ENCODE data around the gene ENOX1. TPM values are rescaled to one million over a fixed set of nuclear protein-coding genes. Genes with fewer than 3 reads are reported as not detected.

The ENOX1 gene
- total RNA-seq, 1 experiment from 2014 or later: 0.95 TPM

DNA sequence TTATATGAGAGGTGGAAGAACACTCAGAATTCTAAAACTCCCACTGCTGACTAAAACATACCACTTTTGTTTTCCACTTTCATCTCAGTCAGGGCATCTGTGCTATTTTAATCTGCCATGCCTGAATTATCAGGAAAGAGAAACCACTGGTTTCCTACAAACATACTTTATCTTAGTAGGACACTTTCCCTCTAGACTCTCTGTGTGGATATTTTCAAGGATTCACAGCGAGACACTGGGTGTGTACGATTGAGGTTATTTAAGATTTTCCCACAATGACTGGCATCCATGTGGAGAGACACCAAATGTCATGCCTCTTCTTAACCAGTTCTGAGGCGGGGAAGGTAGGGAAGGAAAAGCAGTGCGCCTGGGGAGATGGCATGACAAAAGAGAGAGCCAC lies 212.2 kb downstream of the ENOX1 start:
- no peaks in the 10 kb centered on the region for H3K9me2 ChIP-seq (replicated peaks; ENCODE audit: low read length)
- H3K27me3 ChIP-seq (ENCODE audit: low read length): no peaks in the 10 kb centered on the region
- H3K79me2 ChIP-seq (ENCODE audit: low read length): no peaks in the 10 kb centered on the region
- no peak overlapping the region for H2AFZ ChIP-seq (ENCODE audit: low read length)
- H3K4me3 ChIP-seq (ENCODE audit: low read length): no peak overlapping the region
- BruUV-seq (replicated peaks): no TSS peak
- ATAC-seq (no peak), DNase-seq (no peak)
- H3K4me1 ChIP-seq (ENCODE audit: insufficient read depth, low read length): peaks cover 18% of the 10 kb centered on the region
- no peaks in the 10 kb centered on the region for H3F3A ChIP-seq (ENCODE audit: low read length, unreplicated experiment)
- no peaks in the 10 kb centered on the region for H4K20me1 ChIP-seq (ENCODE audit: low read length)
- ChIA-PET POLR2A (ENCODE audit: unreplicated experiment) (no interaction called here), CTCF (no interaction called here)
- H3K9me3 ChIP-seq (ENCODE audit: low read length): no peaks in the 10 kb centered on the region
- intact Hi-C loops (cut with micrococcal nuclease): loop anchor here (10.0 kb wide), 1 partner anchor 490 kb away; no protein-coding TSS in a partner anchor
- no peak overlapping the region for H3K9ac ChIP-seq (ENCODE audit: low read length)
- TF ChIP-seq EZH2 (IDR thresholded peaks at IDR 0.05; ENCODE audit: low read length, unreplicated experiment) (no peak), EZH2phosphoT487 (IDR thresholded peaks at IDR 0.05; ENCODE audit: borderline replicate concordance, low read length) (no peak)
- H3K36me3 ChIP-seq (ENCODE audit: low read depth, low read length): no peaks in the 10 kb centered on the region
- no peak overlapping the region for H3K4me2 ChIP-seq (ENCODE audit: low read length)
- H3K27ac ChIP-seq (ENCODE audit: low read length): no peak overlapping the region

DNA sequence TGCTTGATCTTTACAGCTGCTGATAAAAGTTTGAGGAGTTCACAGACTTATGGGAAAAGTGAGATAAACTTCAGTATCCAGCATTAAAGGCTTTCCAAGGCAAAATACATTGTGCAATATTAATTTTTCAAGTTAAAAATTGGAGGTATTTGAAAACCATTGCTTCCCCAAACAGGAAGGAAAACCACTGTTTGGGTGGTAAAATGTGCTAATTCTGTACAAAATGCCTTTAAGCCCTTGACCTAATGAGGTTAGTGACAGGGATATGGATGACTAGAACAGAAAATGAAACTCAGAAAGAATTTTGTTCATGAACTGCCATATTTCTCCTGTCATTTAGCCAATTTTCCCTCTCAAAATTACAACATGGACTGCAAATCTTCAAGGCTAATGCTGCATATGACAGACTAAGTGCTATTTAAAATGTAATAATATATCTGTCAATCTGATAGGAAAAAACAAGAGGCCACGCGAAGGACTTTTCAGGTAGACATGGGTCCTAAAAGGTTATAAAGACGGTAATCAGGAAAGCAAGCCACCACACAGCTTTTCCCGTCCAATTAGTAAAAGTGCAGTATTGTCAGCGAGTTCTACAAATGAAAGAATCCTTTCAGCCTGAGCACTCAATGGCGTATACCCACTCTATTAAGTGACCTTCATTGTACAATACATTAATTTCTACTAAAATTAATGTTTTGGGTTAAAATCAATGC lies 212.8 kb downstream of the ENOX1 start:
- H3K4me2 ChIP-seq (ENCODE audit: low read length): peak overlapping the region; percentile 45; the same call in 1 of the 2 replicates

DNA sequence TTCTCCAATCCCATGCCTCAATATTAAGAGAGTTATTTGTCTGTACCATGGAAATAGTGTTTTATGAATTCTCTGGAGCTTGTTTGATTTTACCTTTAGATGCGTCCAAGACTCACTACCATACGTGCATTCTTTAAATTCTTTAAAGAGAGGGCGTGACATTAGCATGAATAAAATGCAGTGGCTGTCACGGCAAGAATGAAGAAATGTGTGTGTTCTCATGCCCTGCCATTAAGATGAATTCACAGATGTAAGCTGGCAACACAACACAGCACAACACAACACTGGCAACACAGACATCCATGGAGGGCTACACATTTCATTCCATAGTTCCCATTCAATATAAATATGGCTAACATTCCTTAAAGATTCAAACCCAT lies 213.4 kb downstream of the ENOX1 start:
- TF ChIP-seq, protein P1, sequence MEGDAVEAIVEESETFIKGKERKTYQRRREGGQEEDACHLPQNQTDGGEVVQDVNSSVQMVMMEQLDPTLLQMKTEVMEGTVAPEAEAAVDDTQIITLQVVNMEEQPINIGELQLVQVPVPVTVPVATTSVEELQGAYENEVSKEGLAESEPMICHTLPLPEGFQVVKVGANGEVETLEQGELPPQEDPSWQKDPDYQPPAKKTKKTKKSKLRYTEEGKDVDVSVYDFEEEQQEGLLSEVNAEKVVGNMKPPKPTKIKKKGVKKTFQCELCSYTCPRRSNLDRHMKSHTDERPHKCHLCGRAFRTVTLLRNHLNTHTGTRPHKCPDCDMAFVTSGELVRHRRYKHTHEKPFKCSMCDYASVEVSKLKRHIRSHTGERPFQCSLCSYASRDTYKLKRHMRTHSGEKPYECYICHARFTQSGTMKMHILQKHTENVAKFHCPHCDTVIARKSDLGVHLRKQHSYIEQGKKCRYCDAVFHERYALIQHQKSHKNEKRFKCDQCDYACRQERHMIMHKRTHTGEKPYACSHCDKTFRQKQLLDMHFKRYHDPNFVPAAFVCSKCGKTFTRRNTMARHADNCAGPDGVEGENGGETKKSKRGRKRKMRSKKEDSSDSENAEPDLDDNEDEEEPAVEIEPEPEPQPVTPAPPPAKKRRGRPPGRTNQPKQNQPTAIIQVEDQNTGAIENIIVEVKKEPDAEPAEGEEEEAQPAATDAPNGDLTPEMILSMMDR (conservative IDR thresholded peaks at IDR 0.05; ENCODE audit: low read depth, low read length): no peak
- TF ChIP-seq EZH2 (IDR thresholded peaks at IDR 0.05; ENCODE audit: low read length, unreplicated experiment) (no peak), EZH2phosphoT487 (IDR thresholded peaks at IDR 0.05; ENCODE audit: borderline replicate concordance, low read length) (no peak)
- ChIA-PET POLR2A (ENCODE audit: unreplicated experiment) (interaction anchor here (0.8 kb wide), 1 partner anchor 305 kb away, joined by 9 read pairs; no protein-coding TSS in a partner anchor), CTCF (no interaction called here)
- Histone ChIP-seq H3K27ac (ENCODE audit: low read length) (0 out of 2 replicates have a peak overlapping the region, but pooled peaks have one; percentile 8), H3K9me3 (ENCODE audit: low read length) (no peaks in the 10 kb centered on the region), H4K20me1 (ENCODE audit: low read length) (no peaks in the 10 kb centered on the region), H3K4me2 (ENCODE audit: low read length) (peak overlapping the region; percentile 45; the same call in 1 of the 2 replicates), H3K36me3 (ENCODE audit: low read depth, low read length) (no peaks in the 10 kb centered on the region), H3F3A (ENCODE audit: low read length, unreplicated experiment) (no peaks in the 10 kb centered on the region), H2AFZ (ENCODE audit: low read length) (peak overlapping the region; percentile 38; the same call in 1 of the 2 replicates), H3K9ac (ENCODE audit: low read length) (no peak overlapping the region), H3K79me2 (ENCODE audit: low read length) (no peaks in the 10 kb centered on the region), H3K4me3 (ENCODE audit: low read length) (peak overlapping the region; percentile 18; the same call in 1 of the 2 replicates), H3K27me3 (ENCODE audit: low read length) (no peaks in the 10 kb centered on the region), H3K4me1 (ENCODE audit: insufficient read depth, low read length) (peaks cover 21% of the 10 kb centered on the region), H3K9me2 (replicated peaks; ENCODE audit: low read length) (no peaks in the 10 kb centered on the region)
- DNase-seq (peak; percentile 63), ATAC-seq (peak; percentile 53; the same call in 1 of the 2 replicates)
- intact Hi-C loops (cut with micrococcal nuclease): loop anchor here (10.0 kb wide), 1 partner anchor 489 kb away; no protein-coding TSS in a partner anchor
- no TSS peak for BruUV-seq (replicated peaks)

More for the DNA sequence above, 212.8 kb downstream of the ENOX1 start:
- H3K4me1 ChIP-seq (ENCODE audit: insufficient read depth, low read length): peaks cover 18% of the 10 kb centered on the region
- DNase-seq (no peak), ATAC-seq (no peak)
- no peaks in the 10 kb centered on the region for H3K36me3 ChIP-seq (ENCODE audit: low read depth, low read length)
- no TSS peak for BruUV-seq (replicated peaks)
- H3K9me3 ChIP-seq (ENCODE audit: low read length): no peaks in the 10 kb centered on the region
- H3K9ac ChIP-seq (ENCODE audit: low read length): no peak overlapping the region
- intact Hi-C loops (cut with micrococcal nuclease): loop anchor here (10.0 kb wide), 1 partner anchor 489 kb away; no protein-coding TSS in a partner anchor
- peak overlapping the region; percentile 18; the same call in 1 of the 2 replicates for H3K4me3 ChIP-seq (ENCODE audit: low read length)
- H3K9me2 ChIP-seq (replicated peaks; ENCODE audit: low read length): no peaks in the 10 kb centered on the region
- ChIA-PET CTCF (no interaction called here), POLR2A (ENCODE audit: unreplicated experiment) (no interaction called here)
- H3K27me3 ChIP-seq (ENCODE audit: low read length): no peaks in the 10 kb centered on the region
- H3K79me2 ChIP-seq (ENCODE audit: low read length): no peaks in the 10 kb centered on the region
- no peak overlapping the region for H3K27ac ChIP-seq (ENCODE audit: low read length)
- no peaks in the 10 kb centered on the region for H4K20me1 ChIP-seq (ENCODE audit: low read length)
- TF ChIP-seq EZH2 (IDR thresholded peaks at IDR 0.05; ENCODE audit: low read length, unreplicated experiment): no peak
- no peak for TF ChIP-seq EZH2phosphoT487 (IDR thresholded peaks at IDR 0.05; ENCODE audit: borderline replicate concordance, low read length)
- TF ChIP-seq, protein P1 (conservative IDR thresholded peaks at IDR 0.05; ENCODE audit: low read depth, low read length): no peak
- H3F3A ChIP-seq (ENCODE audit: low read length, unreplicated experiment): no peaks in the 10 kb centered on the region
- peak overlapping the region; percentile 38; the same call in 1 of the 2 replicates for H2AFZ ChIP-seq (ENCODE audit: low read length)
